ENCODE results near the gene RAB27A.
"Not testable (repeated sequence)": the region's sequence is repeated elsewhere in the genome, so short reads cannot be mapped to it uniquely, and the experiment has no call there.

RAB27A gene

GRCh38 chr15:55297315-55297714 lies 7.7 kb upstream of the RAB27A start:
- H3K36me3 ChIP-seq (ENCODE audit: control insufficient read depth in 1 of 2, insufficient read depth in 2 of 2, low read length in 2 of 2), result no peaks in the 10 kb centered on the region
- no peak overlapping the region for H3K27ac ChIP-seq (ENCODE audit: low read length)
- no peaks in the 10 kb centered on the region for H3K27me3 ChIP-seq (ENCODE audit: low read depth, low read length)
- no peaks in the 10 kb centered on the region for H3K9me3 ChIP-seq (ENCODE audit: control insufficient read depth in 1 of 2, low read length in 2 of 2)
- H3K4me3 ChIP-seq (ENCODE audit: low read depth in 1 of 2, low read length in 2 of 2), result no peak overlapping the region
- no peaks in the 10 kb centered on the region for H3K4me1 ChIP-seq (ENCODE audit: control insufficient read depth in 1 of 2, insufficient read depth in 2 of 2, low read length in 2 of 2)

GRCh38 chr15:55290528-55291057 lies 980 bp upstream of the RAB27A start:
- H3K4me1 ChIP-seq (ENCODE audit: control insufficient read depth in 1 of 2, insufficient read depth in 2 of 2, low read length in 2 of 2), result no peaks in the 10 kb centered on the region
- H3K27me3 ChIP-seq (ENCODE audit: low read depth, low read length), result no peaks in the 10 kb centered on the region
- H3K36me3 ChIP-seq (ENCODE audit: control insufficient read depth in 1 of 2, insufficient read depth in 2 of 2, low read length in 2 of 2), result peaks cover 0 to 4% of the 10 kb centered on the region in 2 donors
- H3K9me3 ChIP-seq (ENCODE audit: control insufficient read depth in 1 of 2, low read length in 2 of 2), result no peaks in the 10 kb centered on the region
- H3K4me3 ChIP-seq (ENCODE audit: low read depth in 1 of 2, low read length in 2 of 2), result peak overlapping the region; percentile 90
- H3K27ac ChIP-seq (ENCODE audit: low read length), result peak overlapping the region; percentile 64

- Histone ChIP-seq H3K27me3 (ENCODE audit: low read depth, low read length) (no peaks in the 10 kb centered on the region), H3K9me3 (ENCODE audit: control insufficient read depth in 1 of 2, low read length in 2 of 2) (no peaks in the 10 kb centered on the region), H3K36me3 (ENCODE audit: control insufficient read depth in 1 of 2, insufficient read depth in 2 of 2, low read length in 2 of 2) (peaks cover 0 to 4% of the 10 kb centered on the region in 2 donors), H3K4me1 (ENCODE audit: control insufficient read depth in 1 of 2, insufficient read depth in 2 of 2, low read length in 2 of 2) (no peaks in the 10 kb centered on the region), H3K4me3 (ENCODE audit: low read depth in 1 of 2, low read length in 2 of 2) (peak overlapping the region; percentile 90), H3K27ac (ENCODE audit: low read length) (peak overlapping the region; percentile 64)
These were observed 435 bp downstream of the RAB27A start for GRCh38 chr15:55289011-55289745.

- H3K4me1 ChIP-seq (ENCODE audit: control insufficient read depth in 1 of 2, insufficient read depth in 2 of 2, low read length in 2 of 2), result no peaks in the 10 kb centered on the region
- H3K36me3 ChIP-seq (ENCODE audit: control insufficient read depth in 1 of 2, insufficient read depth in 2 of 2, low read length in 2 of 2), result peaks cover 0 to 4% of the 10 kb centered on the region in 2 donors
- H3K9me3 ChIP-seq (ENCODE audit: control insufficient read depth in 1 of 2, low read length in 2 of 2), result no peaks in the 10 kb centered on the region
- peak overlapping the region; percentile 90 for H3K4me3 ChIP-seq (ENCODE audit: low read depth in 1 of 2, low read length in 2 of 2)
- H3K27ac ChIP-seq (ENCODE audit: low read length), result peak overlapping the region; percentile 64
- no peaks in the 10 kb centered on the region for H3K27me3 ChIP-seq (ENCODE audit: low read depth, low read length)
These were observed 1.5 kb downstream of the RAB27A start for GRCh38 chr15:55288006-55288717.

GRCh38 chr15:55286442-55287189 lies 3.0 kb downstream of the RAB27A start:
- not testable (repeated sequence) for H3K27me3 ChIP-seq (ENCODE audit: low read depth, low read length); H3K36me3 ChIP-seq (ENCODE audit: control insufficient read depth in 1 of 2, insufficient read depth in 2 of 2, low read length in 2 of 2); H3K4me1 ChIP-seq (ENCODE audit: control insufficient read depth in 1 of 2, insufficient read depth in 2 of 2, low read length in 2 of 2); H3K27ac ChIP-seq (ENCODE audit: low read length); H3K9me3 ChIP-seq (ENCODE audit: control insufficient read depth in 1 of 2, low read length in 2 of 2); H3K4me3 ChIP-seq (ENCODE audit: low read depth in 1 of 2, low read length in 2 of 2)

- Histone ChIP-seq H3K27ac (ENCODE audit: low read length) (no peak overlapping the region), H3K4me3 (ENCODE audit: low read depth in 1 of 2, low read length in 2 of 2) (no peak overlapping the region), H3K4me1 (ENCODE audit: control insufficient read depth in 1 of 2, insufficient read depth in 2 of 2, low read length in 2 of 2) (peaks cover 0 to 7% of the 10 kb centered on the region in 2 donors), H3K9me3 (ENCODE audit: control insufficient read depth in 1 of 2, low read length in 2 of 2) (no peaks in the 10 kb centered on the region), H3K36me3 (ENCODE audit: control insufficient read depth in 1 of 2, insufficient read depth in 2 of 2, low read length in 2 of 2) (no peaks in the 10 kb centered on the region), H3K27me3 (ENCODE audit: low read depth, low read length) (no peaks in the 10 kb centered on the region)
These were observed 5.2 kb downstream of the RAB27A start for GRCh38 chr15:55284426-55284825.

- H3K4me3 ChIP-seq (ENCODE audit: low read depth in 1 of 2, low read length in 2 of 2), result no peak overlapping the region
- H3K27ac ChIP-seq (ENCODE audit: low read length), result peak overlapping the region; percentile 6
- no peaks in the 10 kb centered on the region for H3K36me3 ChIP-seq (ENCODE audit: control insufficient read depth in 1 of 2, insufficient read depth in 2 of 2, low read length in 2 of 2)
- peaks cover 0 to 10% of the 10 kb centered on the region in 2 donors for H3K4me1 ChIP-seq (ENCODE audit: control insufficient read depth in 1 of 2, insufficient read depth in 2 of 2, low read length in 2 of 2)
- H3K27me3 ChIP-seq (ENCODE audit: low read depth, low read length), result no peaks in the 10 kb centered on the region
- no peaks in the 10 kb centered on the region for H3K9me3 ChIP-seq (ENCODE audit: control insufficient read depth in 1 of 2, low read length in 2 of 2)
These were observed 6.0 kb downstream of the RAB27A start for GRCh38 chr15:55283379-55284147.

GRCh38 chr15:55282284-55282833 lies 7.3 kb downstream of the RAB27A start:
- peak overlapping the region; percentile 6 for H3K27ac ChIP-seq (ENCODE audit: low read length)
- H3K4me3 ChIP-seq (ENCODE audit: low read depth in 1 of 2, low read length in 2 of 2), result no peak overlapping the region
- H3K27me3 ChIP-seq (ENCODE audit: low read depth, low read length), result no peaks in the 10 kb centered on the region
- no peaks in the 10 kb centered on the region for H3K36me3 ChIP-seq (ENCODE audit: control insufficient read depth in 1 of 2, insufficient read depth in 2 of 2, low read length in 2 of 2)
- peaks cover 0 to 14% of the 10 kb centered on the region in 2 donors for H3K4me1 ChIP-seq (ENCODE audit: control insufficient read depth in 1 of 2, insufficient read depth in 2 of 2, low read length in 2 of 2)
- H3K9me3 ChIP-seq (ENCODE audit: control insufficient read depth in 1 of 2, low read length in 2 of 2), result no peaks in the 10 kb centered on the region

- no peaks in the 10 kb centered on the region for H3K27me3 ChIP-seq (ENCODE audit: low read depth, low read length)
- no peak overlapping the region for H3K4me3 ChIP-seq (ENCODE audit: low read depth in 1 of 2, low read length in 2 of 2)
- no peak overlapping the region for H3K27ac ChIP-seq (ENCODE audit: low read length)
- H3K9me3 ChIP-seq (ENCODE audit: control insufficient read depth in 1 of 2, low read length in 2 of 2), result no peaks in the 10 kb centered on the region
- H3K4me1 ChIP-seq (ENCODE audit: control insufficient read depth in 1 of 2, insufficient read depth in 2 of 2, low read length in 2 of 2), result peaks cover 0 to 14% of the 10 kb centered on the region in 2 donors
- H3K36me3 ChIP-seq (ENCODE audit: control insufficient read depth in 1 of 2, insufficient read depth in 2 of 2, low read length in 2 of 2), result no peaks in the 10 kb centered on the region
These were observed 7.9 kb downstream of the RAB27A start for GRCh38 chr15:55281517-55282228.

- H3K36me3 ChIP-seq (ENCODE audit: control insufficient read depth in 1 of 2, insufficient read depth in 2 of 2, low read length in 2 of 2); H3K9me3 ChIP-seq (ENCODE audit: control insufficient read depth in 1 of 2, low read length in 2 of 2); H3K27ac ChIP-seq (ENCODE audit: low read length); H3K4me3 ChIP-seq (ENCODE audit: low read depth in 1 of 2, low read length in 2 of 2); H3K27me3 ChIP-seq (ENCODE audit: low read depth, low read length): not testable (repeated sequence)
- H3K4me1 ChIP-seq (ENCODE audit: control insufficient read depth in 1 of 2, insufficient read depth in 2 of 2, low read length in 2 of 2), result peaks cover 0 to 14% of the 10 kb centered on the region in 2 donors
These were observed 9.0 kb downstream of the RAB27A start for GRCh38 chr15:55280589-55280988.

Measured in muscle layer of duodenum (tissue), 2 donors.